Epidermal melanocyte (primary cell): ENCODE data around the gene NECTIN4.
"Not testable (repeated sequence)": the region's sequence is repeated elsewhere in the genome, so short reads cannot be mapped to it uniquely, and the experiment has no call there.

ENCODE experiments used
- DNase-seq: peaks from one replicate; pipeline ENCODE4 v3.0.0; 2011; ENCODE audit warnings: low spot score; ENCODE audit not compliant: insufficient read length

NECTIN4 gene

GRCh38 chr1:161082996-161083747 is 6.2 kb downstream of the NECTIN4 start:
- DNase-seq, result no peak

DNA sequence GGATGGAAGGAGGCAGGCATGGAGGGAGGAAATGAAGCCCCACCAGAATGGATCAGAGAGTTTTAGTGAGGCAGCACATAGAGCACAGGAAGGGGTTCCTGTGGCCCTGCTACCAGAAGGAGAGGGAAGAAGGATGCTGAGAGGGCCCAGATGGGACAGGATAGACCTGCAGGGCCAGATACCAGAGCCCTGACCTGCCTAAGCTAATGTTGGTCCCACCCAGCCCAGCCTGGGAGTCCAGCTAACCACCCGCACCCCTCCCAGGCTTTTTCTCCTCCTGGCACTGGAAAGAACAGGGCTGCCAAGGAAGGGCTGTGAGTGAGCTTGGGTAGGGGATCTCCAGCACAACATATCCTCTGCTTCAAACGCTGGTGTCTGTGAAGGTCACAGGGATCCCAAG is 6.9 kb downstream of the NECTIN4 start:
- DNase-seq, result no peak

DNA sequence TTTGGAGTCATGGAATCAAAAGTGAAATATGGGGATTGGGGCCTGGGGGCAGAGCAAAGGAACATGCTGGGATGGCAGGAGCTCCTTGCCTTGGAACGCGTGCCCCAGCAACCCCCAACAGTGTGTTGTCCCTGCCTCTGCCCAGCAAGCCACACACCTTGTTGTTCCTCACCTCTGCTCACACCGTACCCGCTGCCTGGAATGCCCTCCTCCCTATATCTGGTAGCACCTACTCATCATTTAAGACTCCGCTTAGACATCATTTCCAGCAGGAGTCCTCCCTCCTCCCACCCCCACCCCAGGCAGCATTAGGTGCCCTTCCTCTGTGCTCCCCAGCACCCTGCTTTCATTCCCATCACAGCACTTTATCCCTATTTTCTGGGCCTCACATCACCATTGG is 7.8 kb downstream of the NECTIN4 start:
- DNase-seq, result no peak

- DNase-seq, result no peak
Observed at GRCh38 chr1:161080441-161081405, 8.6 kb downstream of the NECTIN4 start.

DNA sequence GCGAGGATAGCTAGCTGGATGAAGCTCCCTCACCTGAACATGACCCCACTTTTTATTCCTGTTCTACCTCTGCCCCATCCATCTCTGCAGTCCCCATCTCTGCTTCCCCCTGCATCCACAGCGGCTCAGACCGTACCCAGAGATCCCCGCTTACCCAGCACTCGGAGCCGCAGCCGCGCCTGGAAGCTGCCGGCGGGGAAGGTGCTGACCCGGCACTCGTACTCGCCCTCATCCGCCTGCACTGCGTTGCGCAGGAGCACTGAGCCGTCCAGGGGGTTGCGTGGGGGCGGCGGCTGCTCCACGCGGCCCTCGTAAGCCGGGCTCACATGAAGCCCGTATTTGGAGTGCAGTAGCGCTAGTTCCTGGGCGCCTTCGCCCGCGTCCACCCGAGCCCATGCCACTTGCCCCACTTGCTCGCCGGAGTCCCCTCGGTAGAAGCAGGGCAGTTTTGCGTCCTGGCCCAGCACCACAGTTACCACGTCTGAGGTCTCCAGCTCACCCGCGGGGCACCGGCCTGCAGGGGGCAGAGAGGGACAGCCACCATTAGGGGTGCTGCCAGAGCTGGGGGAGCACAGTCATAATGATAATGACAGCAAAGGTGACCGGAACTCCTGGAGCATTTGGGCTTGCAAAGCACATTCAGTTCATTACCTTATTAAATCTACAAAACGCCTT is 9.8 kb downstream of the NECTIN4 start:
- no peak for DNase-seq

DNA sequence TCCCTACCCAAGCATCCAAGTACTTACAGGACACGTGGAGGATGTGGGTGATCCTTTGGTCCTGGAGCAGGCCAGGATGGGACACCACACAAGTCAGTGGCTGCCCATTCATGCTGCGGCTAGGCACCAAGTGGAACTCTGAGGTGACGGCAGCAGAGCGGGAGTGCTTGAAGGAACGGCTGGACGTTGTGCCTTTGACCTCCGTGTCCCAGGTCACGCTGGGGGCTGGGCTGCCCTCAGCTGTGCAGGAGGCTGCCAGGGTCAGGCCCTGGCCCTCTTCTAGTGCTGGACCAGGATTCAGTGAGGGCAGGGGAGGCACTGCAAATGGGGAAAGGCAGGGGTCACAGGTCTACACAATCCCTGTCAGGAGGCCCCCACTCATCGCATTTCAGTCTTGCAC is 11.9 kb downstream of the NECTIN4 start:
- no peak for DNase-seq

DNA sequence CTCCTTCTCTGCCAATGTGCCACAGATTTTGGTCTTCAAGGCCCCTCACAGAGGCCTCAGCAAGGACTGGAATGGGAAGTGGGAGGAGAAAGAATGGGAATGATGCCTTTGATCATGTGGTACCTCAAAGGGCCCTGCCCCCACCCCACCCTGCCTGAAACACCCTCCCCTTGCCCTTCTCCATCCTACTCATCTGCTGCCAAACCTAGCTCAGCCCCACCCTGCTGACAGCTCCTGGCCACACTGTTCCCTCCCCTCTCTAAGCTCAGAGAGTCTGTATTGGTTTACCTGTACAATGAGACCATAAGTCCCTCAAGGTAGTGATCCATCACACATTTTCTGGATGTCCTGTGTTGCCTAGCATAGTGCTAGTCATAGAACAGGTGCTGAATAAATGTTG is 12.9 kb downstream of the NECTIN4 start:
- no peak for DNase-seq

- DNase-seq, result no peak
Observed at GRCh38 chr1:161074676-161075368, 14.5 kb downstream of the NECTIN4 start.

- DNase-seq, result no peak
Observed at GRCh38 chr1:161073474-161074121, 15.8 kb downstream of the NECTIN4 start.

- DNase-seq, result no peak
Observed at GRCh38 chr1:161072751-161073449, 16.5 kb downstream of the NECTIN4 start.

DNA sequence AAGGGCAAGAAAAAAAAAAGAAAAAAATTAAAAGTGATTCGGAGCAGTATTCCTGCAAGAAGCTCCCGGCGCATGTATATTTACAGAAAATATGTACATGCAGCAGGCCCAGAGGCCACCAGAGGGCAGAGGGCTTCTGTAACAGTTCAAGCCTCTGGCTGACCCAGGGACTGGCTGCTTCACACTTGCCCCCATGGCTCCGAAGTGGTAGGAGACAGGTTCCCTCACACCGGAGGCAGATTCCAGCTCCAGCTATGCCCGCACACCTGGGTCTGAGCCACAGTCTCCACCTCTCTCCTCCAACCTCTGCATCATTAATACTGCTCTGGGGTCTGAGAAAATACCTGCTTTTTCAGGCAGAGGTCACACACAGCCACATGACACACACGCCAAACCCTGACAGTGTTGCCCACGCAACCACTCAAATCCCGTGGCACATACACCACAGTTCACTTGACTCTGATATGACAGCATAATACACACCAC is 17.4 kb downstream of the NECTIN4 start:
- DNase-seq, result no peak

- DNase-seq, result no peak
Observed at GRCh38 chr1:161070761-161071160, 18.6 kb downstream of the NECTIN4 start.

GRCh38 chr1:161069731-161070270 is 19.6 kb downstream of the NECTIN4 start, which contains the start of gene ARHGAP30:
TSS of gene ARHGAP30 (minus strand) at chr1:161069891. CDS start at chr1:161069624, 267 bp downstream.
- DNase-seq, result no peak

DNA sequence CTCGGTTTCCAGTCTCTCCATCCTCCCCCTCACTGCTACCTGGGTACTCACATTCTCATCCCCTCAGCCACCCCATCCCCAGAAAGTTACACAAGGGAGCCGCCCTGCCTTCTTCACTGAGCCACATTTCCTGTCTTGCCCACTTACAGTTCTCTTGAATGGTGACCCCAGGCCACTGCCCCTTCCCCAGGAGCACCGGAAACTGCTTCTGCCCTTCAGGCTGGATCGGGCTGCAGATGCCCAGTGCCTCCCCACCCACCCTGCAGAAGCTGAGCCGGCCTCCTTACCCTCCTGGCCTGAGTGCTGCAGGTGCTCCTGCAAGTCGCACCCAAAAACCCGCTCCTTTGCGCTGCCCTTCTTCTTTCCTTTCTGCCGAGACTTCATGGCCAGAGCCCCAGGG is 20.1 kb downstream of the NECTIN4 start:
- DNase-seq, result no peak

DNA sequence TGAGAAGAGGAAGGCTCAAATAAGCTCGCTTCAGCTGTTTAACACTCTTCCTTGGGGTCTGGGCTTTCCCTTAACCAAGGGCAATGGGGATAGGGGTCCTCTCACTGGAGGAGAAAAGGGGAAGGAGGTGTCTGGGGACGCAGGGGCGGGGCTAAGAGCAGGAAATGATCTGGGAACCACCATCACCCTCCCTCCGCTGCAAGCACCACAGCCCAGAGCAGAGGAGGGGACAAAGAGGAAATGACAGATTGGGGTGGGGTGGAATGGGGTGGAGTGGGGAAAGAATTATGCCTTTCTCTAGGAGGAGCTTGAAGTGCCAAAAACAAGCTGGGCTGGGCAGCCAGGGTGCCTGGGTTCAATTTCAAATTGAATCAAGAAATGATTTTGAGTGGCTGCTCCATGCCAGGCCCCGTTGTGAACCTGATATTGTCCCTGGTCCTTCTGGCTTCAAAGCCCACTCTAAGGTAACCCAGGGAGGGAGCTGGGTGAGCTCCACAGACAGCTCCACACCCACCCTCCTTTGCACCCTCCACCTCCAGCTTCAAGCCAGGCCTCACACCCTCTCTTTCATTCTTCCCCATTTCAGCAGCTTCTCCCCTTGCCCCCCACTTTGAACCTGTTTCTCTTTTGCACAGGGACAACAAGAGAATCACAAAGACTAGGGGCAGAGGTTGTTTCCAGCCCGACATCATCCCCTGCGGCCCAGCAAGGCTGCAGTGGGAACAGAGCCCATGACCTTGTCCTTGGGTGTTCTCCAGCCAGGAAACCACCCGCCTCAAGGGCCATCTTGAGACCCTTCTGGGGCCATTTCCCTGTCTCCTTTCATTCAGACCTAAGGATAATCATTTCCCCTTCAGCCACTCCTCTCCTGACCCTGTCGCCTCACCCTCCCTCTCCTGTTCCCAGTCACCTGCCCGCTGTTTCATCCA is 20.8 kb downstream of the NECTIN4 start:
- DNase-seq, result no peak

- no peak for DNase-seq
Observed at GRCh38 chr1:161066694-161067093, 22.7 kb downstream of the NECTIN4 start.

DNA sequence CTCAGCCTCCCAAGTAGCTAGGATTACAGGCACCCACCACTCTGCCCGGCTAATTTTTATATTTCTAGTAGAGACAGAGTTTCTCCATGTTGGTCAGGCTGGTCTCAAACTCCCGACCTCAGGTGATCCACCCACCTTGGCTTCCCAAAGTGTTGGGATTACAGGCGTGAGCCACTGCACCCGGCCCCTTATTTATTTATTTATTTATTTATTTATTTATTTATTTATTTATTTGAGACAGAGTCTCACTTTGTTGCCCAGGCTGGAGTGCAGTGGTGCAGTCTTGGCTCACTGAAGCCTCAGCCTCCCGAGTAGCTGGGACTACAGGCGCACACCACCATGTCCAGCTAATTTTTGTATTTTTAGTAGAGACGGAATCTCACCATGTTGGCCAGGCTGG is 23.7 kb downstream of the NECTIN4 start:
- not testable (repeated sequence) for DNase-seq

- DNase-seq, result not testable (repeated sequence)
Observed at GRCh38 chr1:161063936-161064335, 25.4 kb downstream of the NECTIN4 start.
